Right cardiac atrium (tissue), 5 donors: Measurements from ENCODE around the gene CNR2. TPM values are rescaled to one million over a fixed set of nuclear protein-coding genes. Genes with fewer than 3 reads are reported as not detected.
"Not testable (repeated sequence)": the region's sequence is repeated elsewhere in the genome, so short reads cannot be mapped to it uniquely, and the experiment has no call there.

Source experiments
- ATAC-seq, 2 donors: fragments of 200-7000 bp; cut with Tn5 transposase; one replicate each; pipeline versions ENCODE4 v1.8.0 to v1.9.1; 2020; ENCODE audit warnings: moderate library complexity in 2 of 2, mild to moderate bottlenecking in 1 of 2
- DNase-seq, 3 donors: peaks; one replicate each; pipeline ENCODE4 v3.0.0-alpha.2; 2020
- H3K27ac ChIP-seq: one replicate; pipeline ENCODE4 v1.5.1; 2013; ENCODE audit warnings: mild to moderate bottlenecking, low read length, control low read depth, moderate library complexity
- H3K27me3 ChIP-seq: one replicate; pipeline ENCODE4 v1.6.1; 2013; ENCODE audit not compliant: control insufficient read depth, insufficient read depth
- H3K4me1 ChIP-seq: one replicate; pipeline ENCODE4 v1.6.1; 2013; ENCODE audit warnings: low read length; ENCODE audit not compliant: control insufficient read depth, insufficient read depth
- H3K4me3 ChIP-seq: one replicate; pipeline ENCODE4 v1.5.1; 2013; ENCODE audit warnings: low read length, control low read depth
- H3K9me3 ChIP-seq: one replicate; pipeline ENCODE4 v1.6.1; 2013; ENCODE audit warnings: low read length; ENCODE audit not compliant: control insufficient read depth
- WGBS: extraction: QIAGEN DNeasy Blood & Tissue Kit; methylation state at CpG from one replicate; pipeline ENCODE4 v1.1.7; 2013; 5-methylcytosine and 5-hydroxymethylcytosine counted together
- intact Hi-C, 4 donors: fragments of 100-400 bp; cut with DNase I; formaldehyde crosslinking; loops; one replicate each; pipeline versions ENCODE4 v1.11.0 to v1.14.0; 2022 to 2023
- polyA plus RNA-seq: library from polyadenylated mRNA; stranded (reverse); fragments of 200-250 nt; gene quantifications from one replicate; pipeline ENCODE4 v1.2.3, GENCODE V29; 2013
- total RNA-seq, 4 donors: library from RNA; stranded (reverse); fragmentation: NEBNext Ultra II Directional; extraction: Animal tissue kit (Norgen Biotek cat#: 25700); gene quantifications; one replicate each; pipeline ENCODE4 v1.2.1, GENCODE V29; 2021
- donor health status: healthy with polysubstance abuse.
- donor health status: DM: no; HTN: yes; CAD: no.
- donor health status: DM: no; HTN: no; CAD: no.
- donor health status: DM: no; HTN: yes; CAD: no; lungs with severe emphysema.
- donor health status: DM: yes; HTN: yes; CAD: no.

Gene CNR2
- total and polyA plus RNA-seq, 5 donors, result not detected

DNA sequence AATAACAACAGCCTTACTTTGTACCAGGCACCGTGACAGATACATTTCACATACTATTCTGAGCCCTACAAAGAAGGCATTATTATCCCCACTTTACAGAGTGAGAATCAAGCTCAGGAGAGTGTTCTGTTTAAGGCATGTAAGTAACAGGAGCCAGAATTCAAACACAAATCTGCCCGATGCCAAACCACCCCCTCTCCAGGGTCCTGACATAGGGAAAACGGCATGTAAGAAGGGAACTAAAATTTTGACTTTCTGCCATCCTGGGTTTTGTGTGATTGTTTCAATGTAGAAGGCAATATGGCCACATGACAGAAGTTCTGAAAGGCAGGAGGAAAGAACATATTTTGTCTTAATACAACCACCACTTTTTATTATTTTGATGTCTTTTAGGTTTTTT lies 50.5 kb downstream of the CNR2 start:
- 66% methylated on average over 3 of the region's 3 CpGs for WGBS
- no peak for ATAC-seq

GRCh38 chr1:23854568-23854967 lies 58.6 kb downstream of the CNR2 start:
- ATAC-seq, result no peak
- no peak overlapping the region for H3K27ac ChIP-seq
- no peak overlapping the region for H3K4me3 ChIP-seq
- intact Hi-C loops, result no loop called here
- DNase-seq, result no peak
- no peaks in the 10 kb centered on the region for H3K4me1 ChIP-seq
- H3K9me3 ChIP-seq, result no peaks in the 10 kb centered on the region
- WGBS, result 29% methylated on average over 2 of the region's 2 CpGs
- no peaks in the 10 kb centered on the region for H3K27me3 ChIP-seq

More for the DNA sequence above, 50.5 kb downstream of the CNR2 start:
- no peaks in the 10 kb centered on the region for H3K27me3 ChIP-seq
- no peaks in the 10 kb centered on the region for H3K4me1 ChIP-seq
- no peak for DNase-seq
- no peaks in the 10 kb centered on the region for H3K9me3 ChIP-seq
- no peak overlapping the region for H3K4me3 ChIP-seq
- H3K27ac ChIP-seq, result no peak overlapping the region
- intact Hi-C loops, result loop anchor here in 1 of 4 donors (10.0 kb wide), 1 partner anchor 58 kb away; the partner anchor contains the start of gene GALE

DNA sequence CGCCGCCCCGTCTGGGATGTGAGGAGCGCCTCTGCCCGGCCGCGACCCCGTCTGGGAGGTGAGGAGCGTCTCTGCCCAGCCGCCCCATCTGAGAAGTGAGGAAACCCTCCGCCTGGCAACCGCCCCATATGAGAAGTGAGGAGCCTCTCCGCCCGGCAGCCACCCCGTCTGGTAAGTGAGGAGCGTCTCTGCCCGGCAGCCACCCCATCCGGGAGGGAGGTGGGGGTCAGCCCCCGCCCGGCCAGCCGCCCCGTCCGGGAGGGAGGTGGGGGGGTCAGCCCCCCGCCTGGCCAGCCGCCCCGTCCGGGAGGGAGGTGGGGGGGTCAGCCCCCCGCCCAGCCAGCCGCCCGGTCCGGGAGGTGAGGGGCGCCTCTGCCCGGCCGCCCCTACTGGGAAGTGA lies 60.0 kb downstream of the CNR2 start:
- H3K27me3 ChIP-seq, H3K27ac ChIP-seq, H3K4me3 ChIP-seq, intact Hi-C loops, H3K4me1 ChIP-seq, ATAC-seq, H3K9me3 ChIP-seq: not testable (repeated sequence)
- peak in 1 of 3 donors; percentile 62 for DNase-seq
- WGBS, result 94% methylated on average over 25 of the region's 34 CpGs

GRCh38 chr1:23851406-23851805 lies 61.8 kb downstream of the CNR2 start:
- H3K4me3 ChIP-seq, DNase-seq, H3K9me3 ChIP-seq, intact Hi-C loops, H3K27me3 ChIP-seq, ATAC-seq, H3K27ac ChIP-seq, H3K4me1 ChIP-seq: not testable (repeated sequence)

GRCh38 chr1:23848673-23849616 lies 64.2 kb downstream of the CNR2 start:
- Histone ChIP-seq H3K4me3 (no peak overlapping the region), H3K9me3 (no peaks in the 10 kb centered on the region), H3K4me1 (peaks cover 1% of the 10 kb centered on the region), H3K27ac (peak overlapping the region; percentile 93), H3K27me3 (no peaks in the 10 kb centered on the region)
- intact Hi-C loops, result no loop called here
- WGBS, result 74% methylated on average over 12 of the region's 12 CpGs
- DNase-seq, result no peak
- peak in 1 of 2 donors; percentile 36 for ATAC-seq

- H3K27ac ChIP-seq, H3K9me3 ChIP-seq, H3K27me3 ChIP-seq, intact Hi-C loops, H3K4me1 ChIP-seq, ATAC-seq, DNase-seq, H3K4me3 ChIP-seq: not testable (repeated sequence)
- WGBS, result 98% methylated on average over 2 of the region's 2 CpGs
Measured at GRCh38 chr1:23847482-23848095, 65.6 kb downstream of the CNR2 start.

DNA sequence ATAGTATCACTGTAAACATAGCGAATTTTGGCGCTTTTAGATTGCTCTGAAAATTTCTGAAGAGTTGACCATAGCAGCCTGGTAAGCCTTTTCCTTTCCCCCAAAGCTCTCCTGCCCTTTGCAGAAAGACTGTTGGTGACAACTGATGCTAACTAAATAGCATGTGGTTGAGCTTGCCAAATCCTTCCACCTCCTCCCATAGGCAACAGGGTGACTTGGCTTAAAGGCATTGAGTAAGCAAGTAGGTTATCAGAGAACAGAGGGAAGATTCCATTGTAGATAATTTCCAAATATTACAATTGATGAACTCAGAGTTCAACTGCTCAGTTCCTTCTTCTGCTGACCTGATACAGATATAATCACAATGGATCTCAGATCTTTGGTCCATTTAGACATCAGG lies 68.0 kb downstream of the CNR2 start:
- no peak overlapping the region for H3K4me3 ChIP-seq
- WGBS, result 100% methylated on average over 2 of the region's 2 CpGs
- H3K9me3 ChIP-seq, result no peaks in the 10 kb centered on the region
- intact Hi-C loops, result no loop called here
- no peaks in the 10 kb centered on the region for H3K27me3 ChIP-seq
- DNase-seq, result no peak
- H3K4me1 ChIP-seq, result peaks cover 1% of the 10 kb centered on the region
- ATAC-seq, result no peak
- H3K27ac ChIP-seq, result no peak overlapping the region

DNA sequence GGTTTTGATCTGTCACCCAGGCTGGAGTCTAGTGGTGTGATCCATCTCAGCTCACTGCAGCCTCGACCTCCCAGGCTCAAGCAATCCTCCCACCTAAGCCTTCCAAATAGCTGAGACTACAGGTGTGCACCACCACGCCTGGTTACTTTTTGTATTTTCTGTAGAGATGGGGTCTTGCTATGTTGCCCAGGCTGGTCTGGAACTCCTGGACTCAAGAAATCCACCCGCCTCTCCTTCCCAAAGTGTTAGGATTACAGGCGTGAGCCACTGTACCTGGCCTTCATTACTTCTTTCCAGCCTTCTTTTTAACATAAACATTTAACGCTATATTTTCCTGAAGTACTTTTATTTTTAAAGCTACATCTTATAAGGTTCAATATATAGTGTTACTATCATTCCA lies 69.5 kb downstream of the CNR2 start:
- Histone ChIP-seq H3K27ac (no peak overlapping the region), H3K4me1 (no peaks in the 10 kb centered on the region), H3K4me3 (no peak overlapping the region), H3K9me3 (no peaks in the 10 kb centered on the region), H3K27me3 (no peaks in the 10 kb centered on the region)
- intact Hi-C loops, result no loop called here
- ATAC-seq (no peak), DNase-seq (no peak)
- 94% methylated on average over 5 of the region's 5 CpGs for WGBS

DNA sequence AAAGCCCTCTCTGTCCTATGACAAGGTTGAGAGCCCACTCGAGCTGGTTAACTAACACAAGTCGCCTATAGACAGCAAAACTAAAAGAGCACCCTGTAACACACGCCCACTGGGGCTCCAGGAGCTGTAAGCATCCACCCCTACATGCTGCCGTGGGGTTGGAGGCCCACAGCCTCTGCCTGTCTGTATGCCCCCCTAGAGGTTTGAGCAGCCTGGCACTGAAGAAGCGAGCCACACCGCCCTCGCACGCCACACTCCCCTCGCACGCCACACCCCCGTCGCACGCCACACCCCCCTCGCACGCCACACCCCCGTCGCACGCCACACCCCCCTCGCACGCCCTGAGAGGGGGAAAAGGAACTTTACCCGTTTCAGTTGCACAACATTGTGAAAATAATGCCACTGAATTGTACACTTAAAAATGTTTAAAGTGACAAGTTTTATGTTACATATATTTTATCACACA lies 74.7 kb downstream of the CNR2 start:
- no peaks in the 10 kb centered on the region for H3K9me3 ChIP-seq
- WGBS, result under 1% methylated on average over 21 of the region's 21 CpGs
- H3K27me3 ChIP-seq, result no peaks in the 10 kb centered on the region
- no peak overlapping the region for H3K27ac ChIP-seq
- peak overlapping the region; percentile 44 for H3K4me3 ChIP-seq
- peaks cover 6% of the 10 kb centered on the region for H3K4me1 ChIP-seq
- ATAC-seq, result peak; percentile 97 to 99
- peak; percentile 64 to 88 (median 83) for DNase-seq
- intact Hi-C loops, result no loop called here

DNA sequence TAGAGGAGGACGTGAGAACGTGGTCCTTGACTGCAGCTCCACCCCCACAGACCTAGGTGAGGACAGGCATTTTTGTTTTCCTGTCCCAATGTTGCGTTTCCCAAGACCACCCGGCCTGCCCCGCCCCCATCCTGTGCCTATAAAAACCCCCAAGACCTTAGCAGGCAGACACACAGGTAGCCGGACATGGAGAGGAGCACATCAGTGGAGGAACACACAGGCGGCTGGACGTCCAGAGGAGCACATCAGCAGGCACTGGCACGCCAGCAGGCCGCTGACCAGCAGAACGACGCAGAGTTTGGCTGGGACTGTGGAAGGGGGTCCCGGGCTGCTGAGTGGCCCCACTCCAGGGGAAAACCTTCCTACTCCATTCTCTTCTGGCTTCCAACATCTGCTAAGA lies 75.3 kb downstream of the CNR2 start:
- ATAC-seq (peak in 1 of 2 donors; percentile 14), DNase-seq (no peak)
- no peak overlapping the region for H3K27ac ChIP-seq
- no peaks in the 10 kb centered on the region for H3K9me3 ChIP-seq
- H3K4me1 ChIP-seq, result peaks cover 6% of the 10 kb centered on the region
- no peaks in the 10 kb centered on the region for H3K27me3 ChIP-seq
- H3K4me3 ChIP-seq, result no peak overlapping the region
- 20% methylated on average over 13 of the region's 13 CpGs for WGBS
- intact Hi-C loops, result no loop called here

- Histone ChIP-seq H3K4me3 (no peak overlapping the region), H3K27ac (no peak overlapping the region), H3K27me3 (no peaks in the 10 kb centered on the region), H3K9me3 (no peaks in the 10 kb centered on the region), H3K4me1 (peaks cover 6% of the 10 kb centered on the region)
- no peak for DNase-seq
- intact Hi-C loops, result no loop called here
- ATAC-seq, result no peak
- 85% methylated on average over 3 of the region's 3 CpGs for whole genome bisulfite sequencing
Measured at GRCh38 chr1:23836037-23836436, 77.1 kb downstream of the CNR2 start.
